Left ventricle myocardium superior (tissue), 1 donor: ENCODE results near the gene C1QB. TPM values are rescaled to one million over a fixed set of nuclear protein-coding genes. Genes with fewer than 3 reads are reported as not detected.
"Not testable (repeated sequence)": the region's sequence is repeated elsewhere in the genome, so short reads cannot be mapped to it uniquely, and the experiment has no call there.

ENCODE experiments used
- ATAC-seq: fragments of 200-7000 bp; cut with Tn5 transposase; one replicate; pipeline ENCODE4 v1.9.1; 2020; ENCODE audit warnings: mild to moderate bottlenecking, moderate library complexity
- DNase-seq: peaks from one replicate; pipeline ENCODE4 v3.0.0-alpha.2; 2020
- intact Hi-C: fragments of 100-400 bp; cut with micrococcal nuclease; formaldehyde crosslinking; loops from one replicate; pipeline ENCODE4 v1.11.0; 2022
- total RNA-seq: library from RNA; stranded (reverse); fragmentation: NEBNext Ultra II Directional; extraction: Animal tissue kit (Norgen Biotek cat#: 25700); gene quantifications from one replicate; pipeline ENCODE4 v1.2.1, GENCODE V29; 2021
- donor health status: DM: no; HTN: yes; CAD: no; lungs with severe emphysema.

The C1QB gene
- total RNA-seq, 1 donor from 2014 or later, result 102 TPM

DNA sequence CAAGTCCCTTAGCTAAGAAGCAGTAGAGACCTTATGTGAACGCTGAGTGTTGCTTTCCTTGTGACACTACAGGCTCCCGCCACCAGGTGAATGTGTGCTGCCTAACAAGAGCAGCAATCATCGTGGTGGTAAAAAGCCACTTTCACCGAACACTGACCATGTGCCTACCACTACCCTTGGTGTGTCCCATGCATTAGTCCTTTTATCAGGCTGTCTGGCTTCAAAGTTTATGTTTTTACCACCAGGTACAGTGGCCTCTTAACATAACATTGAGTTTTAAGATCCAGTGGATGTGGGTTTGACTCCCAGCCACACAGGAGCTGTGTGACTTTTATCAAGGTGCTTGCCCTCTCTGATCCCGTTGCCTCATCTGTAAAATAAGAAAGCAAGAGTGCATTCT lies 1.7 kb downstream of the C1QB start:
- DNase-seq, result no peak
- intact Hi-C loops, result no loop called here
- no peak for ATAC-seq

GRCh38 chr1:22658385-22659163 lies 5.5 kb downstream of the C1QB start:
- ATAC-seq (no peak), DNase-seq (no peak)
- intact Hi-C loops, result no loop called here

GRCh38 chr1:22660716-22661241 lies 7.7 kb downstream of the C1QB start:
- ATAC-seq, result no peak
- no peak for DNase-seq
- intact Hi-C loops, result no loop called here

- ATAC-seq, result no peak
- no peak for DNase-seq
- intact Hi-C loops, result no loop called here
Measured at GRCh38 chr1:22661880-22662279, 8.8 kb downstream of the C1QB start.

GRCh38 chr1:22662318-22662717 lies 9.3 kb downstream of the C1QB start:
- DNase-seq (peak; percentile 43), ATAC-seq (peak; percentile 77)
- intact Hi-C loops, result no loop called here

DNA sequence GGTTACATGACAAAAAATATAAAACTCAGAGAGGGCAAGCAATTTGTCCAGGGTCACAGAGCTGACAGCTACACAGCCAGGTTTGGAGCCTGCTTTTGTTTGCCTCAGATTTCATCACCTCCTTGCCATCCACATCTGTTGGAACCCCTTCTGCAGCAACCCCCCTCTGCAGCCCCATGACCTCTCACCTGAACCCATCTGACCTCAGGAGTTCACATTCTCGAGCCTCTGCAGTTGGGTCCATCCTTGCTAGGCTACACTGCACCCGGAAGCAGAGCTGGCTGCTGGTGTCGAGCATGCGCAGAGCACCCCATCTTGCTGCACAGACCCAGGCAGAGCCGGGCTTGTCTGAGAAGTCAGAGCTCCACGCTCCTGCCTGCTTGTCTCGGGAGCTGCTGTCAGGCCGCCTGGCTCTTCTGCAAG lies 10.0 kb downstream of the C1QB start:
- peak; percentile 8 for ATAC-seq
- no peak for DNase-seq
- intact Hi-C loops, result no loop called here

GRCh38 chr1:22665752-22666151 lies 12.7 kb downstream of the C1QB start:
- intact Hi-C loops, result no loop called here
- ATAC-seq, result peak; percentile 21
- DNase-seq, result no peak

GRCh38 chr1:22666412-22666811 lies 13.4 kb downstream of the C1QB start:
- no peak for DNase-seq
- no peak for ATAC-seq
- intact Hi-C loops, result no loop called here

DNA sequence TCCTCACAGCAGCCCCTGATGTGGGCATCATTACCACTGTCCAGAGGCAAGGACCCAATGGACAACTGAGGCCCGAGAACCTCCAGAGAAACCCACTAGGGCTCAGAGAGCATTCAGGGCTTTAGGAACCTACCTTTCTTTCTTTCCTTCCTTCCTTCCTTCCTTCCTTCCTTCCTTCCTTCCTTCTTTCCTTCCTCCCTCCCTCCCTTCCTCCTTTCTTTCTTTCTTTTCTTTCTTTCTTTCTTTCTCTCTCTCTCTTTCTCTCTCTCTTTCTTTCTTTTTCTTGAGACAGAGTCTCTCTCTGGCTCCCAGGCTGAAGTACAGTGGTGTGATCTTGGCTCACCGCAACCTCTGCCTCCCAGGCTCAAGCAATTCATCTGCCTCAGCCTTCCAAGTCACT lies 15.8 kb downstream of the C1QB start:
- DNase-seq, ATAC-seq, intact Hi-C loops: not testable (repeated sequence)

DNA sequence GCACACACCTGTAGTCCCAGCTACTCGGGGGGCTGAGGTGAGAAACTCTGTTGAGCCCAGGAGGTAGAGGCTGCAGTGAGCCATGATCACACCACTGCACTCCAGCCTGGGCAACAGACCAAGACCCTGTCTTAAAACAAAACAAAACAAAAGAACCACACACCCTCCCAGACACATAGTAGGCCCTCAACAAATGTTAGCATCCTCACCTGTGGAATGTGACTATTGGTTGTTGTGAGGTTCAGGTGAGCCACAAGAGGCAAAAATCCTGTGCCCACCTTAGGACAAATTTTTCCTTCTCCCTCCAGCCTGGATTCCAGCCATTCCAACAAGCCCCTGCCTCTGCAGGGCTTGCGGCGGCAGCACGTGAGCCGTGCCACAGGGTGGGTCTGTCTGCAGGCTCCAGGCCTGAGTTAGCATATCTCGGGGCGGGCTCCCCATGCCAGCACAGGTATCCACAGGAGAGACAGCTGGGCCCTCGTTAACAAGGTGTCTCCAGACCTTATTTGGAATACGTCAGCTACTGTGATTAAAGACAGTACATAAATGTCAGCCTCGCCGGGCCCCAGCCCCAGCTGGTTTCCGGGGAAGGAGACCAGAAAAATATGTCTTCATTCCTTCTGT lies 17.4 kb downstream of the C1QB start:
- ATAC-seq (no peak), DNase-seq (no peak)
- intact Hi-C loops, result no loop called here

DNA sequence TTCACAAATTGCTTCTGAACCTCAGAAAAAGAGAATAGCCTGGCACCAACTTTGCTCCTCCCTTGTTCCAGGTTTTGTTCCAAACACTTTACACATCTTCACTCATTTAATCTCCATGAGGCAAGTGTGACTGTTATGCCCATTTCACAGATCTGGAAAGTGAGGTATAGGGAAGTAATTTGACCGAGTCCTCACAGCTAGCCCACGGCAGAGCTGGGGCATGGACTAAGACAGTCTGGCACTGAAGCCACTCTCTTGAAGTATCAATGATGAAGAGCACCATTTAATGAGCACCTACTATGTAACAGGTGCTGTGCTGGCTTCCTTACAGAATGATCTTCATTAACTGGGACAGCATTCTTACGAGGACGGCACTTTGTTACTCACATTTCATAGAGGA lies 19.0 kb downstream of the C1QB start:
- ATAC-seq (no peak), DNase-seq (no peak)
- intact Hi-C loops, result no loop called here

- DNase-seq (peak; percentile 74), ATAC-seq (peak; percentile 57)
- intact Hi-C loops, result no loop called here
Measured at GRCh38 chr1:22673486-22674409, 20.7 kb downstream of the C1QB start.

DNA sequence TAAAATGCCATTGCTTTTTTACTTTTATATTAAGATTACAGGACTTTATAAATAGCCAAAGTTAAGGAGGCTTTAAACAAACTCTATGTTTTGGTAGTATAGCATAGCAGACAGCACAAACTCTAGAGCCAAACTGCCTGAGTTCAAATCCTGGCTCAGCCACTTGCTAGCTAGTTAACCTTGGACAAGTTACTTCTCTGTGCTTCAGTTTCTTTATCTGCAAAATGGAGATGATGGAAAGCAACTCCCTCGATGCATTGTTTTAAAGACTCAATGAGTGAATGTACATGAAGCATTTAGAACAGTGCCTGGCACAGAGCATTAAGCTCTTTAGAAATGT lies 21.3 kb downstream of the C1QB start:
- DNase-seq (no peak), ATAC-seq (no peak)
- intact Hi-C loops, result no loop called here

DNA sequence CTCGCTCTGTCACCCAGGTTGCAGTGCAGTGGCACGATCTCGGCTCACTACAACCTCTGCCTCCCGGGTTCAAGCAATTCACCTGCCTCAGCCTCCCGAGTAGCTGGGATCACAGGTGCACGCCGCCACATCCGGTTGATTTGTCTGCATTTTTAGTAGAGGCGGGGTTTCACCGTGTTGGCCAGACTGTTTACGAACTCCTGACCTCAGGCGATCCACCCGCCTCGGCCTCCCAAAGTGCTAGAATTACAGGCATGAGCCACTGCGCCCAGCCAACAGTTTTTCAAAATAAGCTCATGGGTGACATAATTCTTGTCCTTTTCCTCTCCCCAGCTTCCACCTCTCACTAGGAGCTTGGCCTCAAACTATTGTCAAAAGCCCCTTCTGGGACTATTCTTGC lies 23.1 kb downstream of the C1QB start:
- intact Hi-C loops, DNase-seq, ATAC-seq: not testable (repeated sequence)

DNA sequence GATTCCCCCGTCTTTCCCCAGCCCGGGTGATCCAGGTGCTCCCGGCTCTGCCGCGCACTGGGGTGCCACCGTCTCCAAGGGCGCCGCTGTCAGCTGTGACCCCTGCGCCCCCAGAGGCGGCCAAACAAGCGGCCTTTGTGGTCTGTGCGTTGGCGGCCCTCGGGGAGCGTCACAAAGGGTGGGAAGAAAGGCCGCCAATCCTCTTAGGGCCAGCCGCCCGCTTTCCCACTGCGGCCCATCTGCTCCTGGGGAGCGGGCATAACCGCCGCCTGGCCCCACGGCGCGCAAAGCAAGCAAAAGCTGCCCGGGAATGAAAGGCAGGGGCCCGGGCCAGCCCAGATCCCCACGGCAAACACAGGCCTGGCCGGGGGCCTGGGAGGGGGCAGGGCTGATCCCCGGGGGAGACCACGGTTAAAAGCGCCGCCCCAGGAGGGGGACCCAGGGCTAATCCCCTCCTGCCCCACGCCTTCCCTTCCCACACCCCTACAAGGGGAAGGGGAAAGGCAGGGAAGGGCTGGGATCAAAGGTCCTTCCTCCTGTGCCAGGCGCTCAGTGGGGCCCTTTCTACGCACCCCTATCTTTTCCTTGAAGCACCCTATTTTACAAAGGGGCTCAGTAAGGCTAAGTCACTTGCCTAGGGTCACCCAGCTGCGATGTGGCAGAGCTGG lies 24.0 kb downstream of the C1QB start:
- intact Hi-C loops, result no loop called here
- DNase-seq (no peak), ATAC-seq (no peak)

- ATAC-seq (no peak), DNase-seq (no peak)
- intact Hi-C loops, result no loop called here
Measured at GRCh38 chr1:22677931-22678896, 25.2 kb downstream of the C1QB start.

GRCh38 chr1:22680726-22681125 lies 27.7 kb downstream of the C1QB start:
- intact Hi-C loops, result no loop called here
- ATAC-seq, result no peak
- no peak for DNase-seq
